Lower leg skin (tissue), 4 donors: ENCODE results near the gene NRF1. TPM values are rescaled to one million over a fixed set of nuclear protein-coding genes. Genes with fewer than 3 reads are reported as not detected.

Experiments used
- DNase-seq, 2 donors: peaks; one replicate each; pipeline ENCODE4 v3.0.0-alpha.2; 2019; ENCODE audit warnings: low spot score in 2 of 2
- H3K4me3 ChIP-seq: fragments of 200-600 bp; sonication (generic); 2 replicates; pipeline ENCODE4 v1.5.1; 2017; ENCODE audit warnings: mild to moderate bottlenecking, low read depth; ENCODE audit not compliant: poor library complexity, severe bottlenecking
- CTCF ChIP-seq, 3 donors: fragments of 450-650 bp; IDR thresholded peaks; one replicate each; pipeline ENCODE4 v1.5.1; 2016; ENCODE audit warnings: antibody characterized with exemption in 3 of 3, mild to moderate bottlenecking in 3 of 3, moderate library complexity in 2 of 3
- POLR2A ChIP-seq, 2 donors: fragments of 450-650 bp; IDR thresholded peaks; one replicate each; pipeline ENCODE4 v1.6.1; 2016 to 2017; ENCODE audit warnings: antibody characterized with exemption in 2 of 2, mild to moderate bottlenecking in 1 of 2, moderate library complexity in 1 of 2
- WGBS, 2 donors: methylation state at CpG; one replicate each; pipeline ENCODE4 v1.1.5; 2018; 5-methylcytosine and 5-hydroxymethylcytosine counted together
- intact Hi-C: fragments of 100-400 bp; cut with DNase I; formaldehyde crosslinking; loops from one replicate; pipeline ENCODE4 v1.15.0; 2023; ENCODE audit warnings: low total_unique reads
- total RNA-seq, 4 donors: library from RNA; depleted of rRNA; stranded (reverse); fragments of >200 nt; gene quantifications; one replicate each; pipeline ENCODE4 v1.1.0, GENCODE V29; 2016

The NRF1 gene
- total RNA-seq, 4 donors from 2014 or later, result 16.4 to 22.6 (median 18.9) TPM

GRCh38 chr7:129740574-129741410 lies 129.3 kb downstream of the NRF1 start:
- no peak overlapping the region for H3K4me3 ChIP-seq
- DNase-seq, result no peak
- TF ChIP-seq POLR2A (IDR thresholded peaks at IDR 0.05) (no peak), CTCF (IDR thresholded peaks at IDR 0.05) (no peak)
- WGBS, 2 donors, result 93 to 94% methylated on average over 10 of the region's 10 CpGs
- intact Hi-C loops, result no loop called here

- WGBS, 2 donors, result 54 to 58% methylated on average over 2 of the region's 2 CpGs
- intact Hi-C loops, result no loop called here
- no peak for DNase-seq
- TF ChIP-seq CTCF (IDR thresholded peaks at IDR 0.05) (no peak), POLR2A (IDR thresholded peaks at IDR 0.05) (no peak)
- H3K4me3 ChIP-seq, result no peak overlapping the region
Observed at GRCh38 chr7:129741743-129742213, 130.3 kb downstream of the NRF1 start.

GRCh38 chr7:129742256-129742655 lies 130.7 kb downstream of the NRF1 start:
- H3K4me3 ChIP-seq, result no peak overlapping the region
- TF ChIP-seq CTCF (IDR thresholded peaks at IDR 0.05) (no peak), POLR2A (IDR thresholded peaks at IDR 0.05) (no peak)
- WGBS, 2 donors, result 94 to 95% methylated on average over 5 of the region's 5 CpGs
- DNase-seq, result no peak
- intact Hi-C loops, result no loop called here

DNA sequence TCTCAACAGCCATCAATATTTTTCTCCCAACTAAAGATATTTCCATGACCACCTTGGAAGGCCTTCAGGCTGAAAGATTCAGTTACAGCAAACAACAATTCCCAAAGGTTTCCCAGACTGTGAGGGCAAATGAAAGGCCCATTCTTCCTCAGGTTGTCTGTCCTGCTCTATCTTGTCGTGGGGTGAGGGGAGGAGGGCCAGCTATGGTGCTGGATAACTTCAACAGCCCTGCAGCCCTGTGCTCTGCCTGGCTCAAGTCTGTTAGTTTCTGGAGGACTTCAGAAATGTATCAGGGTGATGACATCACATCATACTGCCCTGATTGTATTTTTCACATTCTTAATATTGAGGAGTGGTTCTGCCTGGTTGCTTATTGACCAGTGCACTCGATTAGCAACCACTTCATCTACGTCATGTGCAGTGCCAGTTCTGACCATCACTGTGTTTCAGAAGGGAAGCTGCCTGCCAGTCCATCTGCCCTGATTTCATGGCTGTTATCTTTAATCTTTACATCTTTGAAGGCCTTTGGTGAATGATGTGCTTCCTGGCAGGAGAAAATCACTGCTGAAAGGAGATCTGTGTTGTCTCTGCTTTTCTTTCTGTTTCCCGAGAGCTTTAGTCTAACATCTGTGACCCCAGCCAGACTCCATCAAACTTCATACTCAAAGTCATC lies 135.5 kb downstream of the NRF1 start:
- intact Hi-C loops, result no loop called here
- 87 to 88% methylated on average over 4 of the region's 4 CpGs for WGBS, 2 donors
- TF ChIP-seq POLR2A (IDR thresholded peaks at IDR 0.05) (no peak), CTCF (IDR thresholded peaks at IDR 0.05) (no peak)
- no peak for DNase-seq
- H3K4me3 ChIP-seq, result no peak overlapping the region

- TF ChIP-seq POLR2A (IDR thresholded peaks at IDR 0.05) (no peak), CTCF (IDR thresholded peaks at IDR 0.05) (no peak)
- no peak overlapping the region for H3K4me3 ChIP-seq
- 75 to 83% methylated on average over 4 of the region's 4 CpGs for WGBS, 2 donors
- no peak for DNase-seq
- intact Hi-C loops, result no loop called here
Observed at GRCh38 chr7:129748356-129749109, 137.0 kb downstream of the NRF1 start.
